GM20431 (cell line): Measurements from ENCODE around the gene LRCH1.

Experiments
- in situ Hi-C: fragments of 300-500 bp; cut with MseI, MboI; formaldehyde crosslinking; loops from one replicate; pipeline ENCODE4 v1.15.0; 2020; ENCODE audit warnings: low sequenced_read_pairs; ENCODE audit not compliant: unreplicated experiment

LRCH1 gene

GRCh38 chr13:46682707-46683106, 129.7 kb downstream of the LRCH1 start:
- in situ Hi-C loops = no loop called here

- in situ Hi-C loops = no loop called here
These were observed 130.8 kb downstream of the LRCH1 start for GRCh38 chr13:46683676-46684260.

GRCh38 chr13:46684287-46685001, 131.5 kb downstream of the LRCH1 start:
- in situ Hi-C loops = no loop called here

- in situ Hi-C loops = no loop called here
These were observed 132.2 kb downstream of the LRCH1 start for GRCh38 chr13:46685006-46685730.

- in situ Hi-C loops = no loop called here
These were observed 133.2 kb downstream of the LRCH1 start for GRCh38 chr13:46686171-46686570.

GRCh38 chr13:46687810-46688209, 134.8 kb downstream of the LRCH1 start:
- in situ Hi-C loops = no loop called here

GRCh38 chr13:46688306-46688705, 135.3 kb downstream of the LRCH1 start:
- in situ Hi-C loops = no loop called here

- in situ Hi-C loops = no loop called here
These were observed 145.0 kb downstream of the LRCH1 start for GRCh38 chr13:46698014-46698413.

GRCh38 chr13:46698910-46699460, 146.0 kb downstream of the LRCH1 start:
- in situ Hi-C loops = no loop called here

- in situ Hi-C loops = loop anchor here (25.0 kb wide), 1 partner anchor 175 kb away; no protein-coding TSS in a partner anchor
These were observed 159.6 kb downstream of the LRCH1 start for GRCh38 chr13:46712524-46712923.

- in situ Hi-C loops = loop anchor here (25.0 kb wide), 1 partner anchor 178 kb away; no protein-coding TSS in a partner anchor
These were observed 162.4 kb downstream of the LRCH1 start for GRCh38 chr13:46715363-46715762.

GRCh38 chr13:46716821-46717220, 163.9 kb downstream of the LRCH1 start:
- in situ Hi-C loops = loop anchor here (25.0 kb wide), 1 partner anchor 180 kb away; no protein-coding TSS in a partner anchor

- in situ Hi-C loops = loop anchor here (25.0 kb wide), 1 partner anchor 180 kb away; no protein-coding TSS in a partner anchor
These were observed 164.3 kb downstream of the LRCH1 start for GRCh38 chr13:46717275-46717674.

- in situ Hi-C loops = loop anchor here (25.0 kb wide), 1 partner anchor 181 kb away; no protein-coding TSS in a partner anchor
These were observed 164.9 kb downstream of the LRCH1 start for GRCh38 chr13:46717856-46718255.

- in situ Hi-C loops = loop anchor here (25.0 kb wide), 1 partner anchor 183 kb away; no protein-coding TSS in a partner anchor
These were observed 167.2 kb downstream of the LRCH1 start for GRCh38 chr13:46720189-46720588.

- in situ Hi-C loops = loop anchor here (25.0 kb wide), 1 partner anchor 184 kb away; no protein-coding TSS in a partner anchor
These were observed 168.1 kb downstream of the LRCH1 start for GRCh38 chr13:46721054-46721453.

- in situ Hi-C loops = no loop called here
These were observed 173.4 kb downstream of the LRCH1 start for GRCh38 chr13:46726347-46726746.

- in situ Hi-C loops = no loop called here
These were observed 175.8 kb downstream of the LRCH1 start for GRCh38 chr13:46728777-46729176.

GRCh38 chr13:46731535-46731934, 178.6 kb downstream of the LRCH1 start:
- in situ Hi-C loops = no loop called here

GRCh38 chr13:46735425-46735824, 182.5 kb downstream of the LRCH1 start:
- in situ Hi-C loops = no loop called here
